HG03469 (cell line): Measurements from ENCODE around the gene CWF19L2.
"Not testable (repeated sequence)": the region's sequence is repeated elsewhere in the genome, so short reads cannot be mapped to it uniquely, and the experiment has no call there.

Experiments used
- ATAC-seq: cut with Tn5 transposase; IDR thresholded peaks from one replicate; pipeline ENCODE4 v1.9.1; 2021; ENCODE audit warnings: mild to moderate bottlenecking, moderate library complexity, moderate number of reproducible peaks; ENCODE audit not compliant: unreplicated experiment

The CWF19L2 gene

GRCh38 chr11:107457558-107458271, at the start of gene CWF19L2:
TSS of gene CWF19L2 (minus strand) at chr11:107457825. CDS start at chr11:107457816, 9 bp downstream.
- ATAC-seq: peak; percentile 92

- ATAC-seq: no peak
These were observed 48.1 kb upstream of the CWF19L2 start for GRCh38 chr11:107505647-107506225.

GRCh38 chr11:107504981-107505380, 47.4 kb upstream of the CWF19L2 start:
- no peak for ATAC-seq

GRCh38 chr11:107501713-107502112, 44.1 kb upstream of the CWF19L2 start:
- no peak for ATAC-seq

GRCh38 chr11:107497371-107497770, 39.7 kb upstream of the CWF19L2 start:
- not testable (repeated sequence) for ATAC-seq

- ATAC-seq: no peak
These were observed 38.4 kb upstream of the CWF19L2 start for GRCh38 chr11:107496011-107496410.

GRCh38 chr11:107494055-107494454, 36.4 kb upstream of the CWF19L2 start:
- no peak for ATAC-seq

- no peak for ATAC-seq
These were observed 35.5 kb upstream of the CWF19L2 start for GRCh38 chr11:107493117-107493516.

GRCh38 chr11:107490836-107491235, 33.2 kb upstream of the CWF19L2 start:
- ATAC-seq: no peak

GRCh38 chr11:107482234-107482633, 24.6 kb upstream of the CWF19L2 start:
- ATAC-seq: no peak

- no peak for ATAC-seq
These were observed 21.3 kb upstream of the CWF19L2 start for GRCh38 chr11:107478922-107479321.

GRCh38 chr11:107477820-107478219, 20.2 kb upstream of the CWF19L2 start:
- no peak for ATAC-seq

GRCh38 chr11:107473792-107474191, 16.2 kb upstream of the CWF19L2 start:
- no peak for ATAC-seq

GRCh38 chr11:107472966-107473365, 15.3 kb upstream of the CWF19L2 start:
- ATAC-seq: no peak

- no peak for ATAC-seq
These were observed 11.0 kb upstream of the CWF19L2 start for GRCh38 chr11:107468596-107468995.

GRCh38 chr11:107467696-107468095, 10.1 kb upstream of the CWF19L2 start:
- ATAC-seq: no peak

GRCh38 chr11:107466275-107466866, 8.7 kb upstream of the CWF19L2 start:
- ATAC-seq: not testable (repeated sequence)

- ATAC-seq: peak; percentile 29
These were observed 444 bp downstream of the CWF19L2 start for GRCh38 chr11:107457205-107457557.

- ATAC-seq: no peak
These were observed 3.9 kb downstream of the CWF19L2 start for GRCh38 chr11:107453594-107454286.

GRCh38 chr11:107446822-107447431, 10.7 kb downstream of the CWF19L2 start:
- no peak for ATAC-seq

GRCh38 chr11:107442715-107443215, 14.9 kb downstream of the CWF19L2 start:
- no peak for ATAC-seq
